Adipose tissue (tissue), 3 donors: ENCODE data around the gene OR56A5. TPM values are rescaled to one million over a fixed set of nuclear protein-coding genes. Genes with fewer than 3 reads are reported as not detected.
"Not testable (repeated sequence)": the region's sequence is repeated elsewhere in the genome, so short reads cannot be mapped to it uniquely, and the experiment has no call there.

Experiments used
- H3K27ac ChIP-seq: one replicate; pipeline ENCODE4 v1.5.1; 2013; ENCODE audit warnings: low read depth, low read length
- WGBS, 3 donors: extraction: QIAGEN DNeasy Blood & Tissue Kit; methylation state at CpG; one replicate each; pipeline ENCODE4 v1.1.7; 2013; 5-methylcytosine and 5-hydroxymethylcytosine counted together
- polyA plus RNA-seq, 3 donors: library from polyadenylated mRNA; stranded (reverse); fragments of 200-250 nt; gene quantifications; one replicate each; pipeline ENCODE4 v1.2.3, GENCODE V29; 2013
- donor health status: healthy with polysubstance abuse.
- donor health status: Bipolar disorder and iron deficiency.
- donor health status: healthy.

OR56A5 gene, protein sequence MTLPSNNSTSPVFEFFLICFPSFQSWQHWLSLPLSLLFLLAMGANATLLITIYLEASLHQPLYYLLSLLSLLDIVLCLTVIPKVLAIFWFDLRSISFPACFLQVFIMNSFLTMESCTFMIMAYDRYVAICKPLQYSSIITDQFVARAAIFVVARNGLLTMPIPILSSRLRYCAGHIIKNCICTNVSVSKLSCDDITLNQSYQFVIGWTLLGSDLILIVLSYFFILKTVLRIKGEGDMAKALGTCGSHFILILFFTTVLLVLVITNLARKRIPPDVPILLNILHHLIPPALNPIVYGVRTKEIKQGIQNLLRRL
- polyA plus RNA-seq = not detected

GRCh38 chr11:5968394-5968793 is at the start of gene OR56A5:
TSS of gene OR56A5 (minus strand) at chr11:5968494. CDS start at chr11:5968494, 0 bp downstream.
- no peak within 1 kb of the TSS for H3K27ac ChIP-seq

DNA sequence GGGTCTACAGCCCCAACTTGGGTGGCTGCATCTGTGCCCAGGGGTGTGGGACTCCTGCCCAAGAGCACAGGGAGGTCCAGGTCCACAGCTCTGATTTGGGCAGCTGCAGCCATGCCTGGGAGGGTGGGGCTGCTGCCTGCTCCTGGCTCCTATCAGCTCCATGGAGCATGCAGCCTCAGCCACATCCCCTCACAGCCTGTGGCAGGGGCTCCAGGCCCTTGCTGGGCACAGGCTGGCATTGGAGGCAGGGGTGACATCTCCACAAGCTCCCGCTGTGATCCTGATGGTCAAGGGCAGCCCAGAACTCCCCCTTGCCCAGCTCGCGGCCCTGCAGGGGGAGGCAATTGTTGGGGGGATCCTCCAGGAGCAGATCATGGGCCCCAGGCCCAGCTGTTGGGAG is 44.7 kb upstream of the OR56A5 start:
- WGBS, 3 donors = 80 to 94% (median 81%) methylated on average over 3 of the region's 3 CpGs
- no peak overlapping the region for H3K27ac ChIP-seq

- WGBS, 3 donors = 69 to 73% (median 69%) methylated on average over 4 of the region's 4 CpGs
Observed at GRCh38 chr11:6012035-6012668, 43.9 kb upstream of the OR56A5 start.

GRCh38 chr11:6006846-6007245 is 38.6 kb upstream of the OR56A5 start, which contains the start of gene OR56A4:
TSS of gene OR56A4 (minus strand) at chr11:6006946. CDS start at chr11:6002992, 3,954 bp downstream.
- H3K27ac ChIP-seq = no peak within 1 kb of the TSS

More at GRCh38 chr11:6012035-6012668, 43.9 kb upstream of the OR56A5 start:
- no peak overlapping the region for H3K27ac ChIP-seq

- no peak overlapping the region for H3K27ac ChIP-seq
Observed at GRCh38 chr11:6006395-6006794, 38.1 kb upstream of the OR56A5 start.

- 54 to 67% (median 62%) methylated on average over 7 of the region's 7 CpGs for WGBS, 3 donors
Observed at GRCh38 chr11:6002202-6002699, 34.0 kb upstream of the OR56A5 start.

DNA sequence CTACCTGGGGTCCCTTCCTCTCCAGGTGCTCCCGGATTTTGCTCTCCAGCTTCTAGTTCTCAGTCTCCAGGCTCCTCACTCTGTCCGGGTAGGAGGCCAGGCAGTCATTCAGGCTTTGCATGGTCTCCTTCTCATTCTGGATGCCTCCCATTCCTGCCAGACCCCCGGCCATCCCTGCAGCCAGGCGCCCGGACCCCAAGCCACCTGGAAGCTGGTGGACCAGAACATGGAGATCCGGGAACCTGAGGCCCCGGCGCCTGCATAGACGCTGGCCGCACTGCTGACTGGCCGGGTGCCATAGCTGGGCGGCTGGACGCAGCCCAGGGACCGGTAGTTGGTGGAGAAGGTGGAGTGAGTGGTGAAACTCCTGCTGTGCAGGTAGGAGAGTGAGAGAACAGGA is 26.5 kb upstream of the OR56A5 start:
- 86 to 88% (median 87%) methylated on average over 14 of the region's 14 CpGs for WGBS, 3 donors
- no peak overlapping the region for H3K27ac ChIP-seq

More at GRCh38 chr11:6002202-6002699, 34.0 kb upstream of the OR56A5 start:
- no peak overlapping the region for H3K27ac ChIP-seq

DNA sequence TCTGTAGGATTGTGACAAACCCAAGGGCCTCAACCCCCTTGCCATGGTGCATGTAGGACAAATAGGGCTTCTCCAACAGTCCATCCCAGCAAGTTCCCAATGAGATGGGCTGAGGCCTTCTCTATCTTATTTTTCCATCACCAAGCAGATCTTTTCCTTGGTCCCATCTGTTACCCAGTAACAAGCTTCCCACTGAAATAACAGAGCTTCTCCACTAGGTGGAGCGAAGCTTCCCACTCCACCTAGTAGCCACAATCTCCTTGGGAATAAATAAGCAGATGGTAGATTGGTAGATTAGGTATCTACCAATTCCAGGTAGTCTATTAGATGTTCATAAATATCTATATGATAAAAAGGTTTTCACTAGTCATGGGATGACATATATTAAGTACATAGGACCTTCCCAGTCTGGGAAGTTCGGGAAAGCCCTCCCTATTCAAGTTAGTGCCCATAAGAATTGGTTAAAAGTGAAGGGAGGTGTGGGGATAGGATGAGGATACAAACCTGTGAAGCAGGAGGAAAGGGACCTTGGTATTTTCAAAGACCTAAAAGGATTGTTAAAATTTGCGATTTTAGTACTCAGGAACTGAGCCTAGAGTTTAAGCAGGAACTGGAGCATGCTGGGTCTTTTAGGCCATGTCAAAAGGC is 24.4 kb upstream of the OR56A5 start:
- WGBS, 3 donors = 61 to 67% (median 63%) methylated on average over 3 of the region's 3 CpGs

DNA sequence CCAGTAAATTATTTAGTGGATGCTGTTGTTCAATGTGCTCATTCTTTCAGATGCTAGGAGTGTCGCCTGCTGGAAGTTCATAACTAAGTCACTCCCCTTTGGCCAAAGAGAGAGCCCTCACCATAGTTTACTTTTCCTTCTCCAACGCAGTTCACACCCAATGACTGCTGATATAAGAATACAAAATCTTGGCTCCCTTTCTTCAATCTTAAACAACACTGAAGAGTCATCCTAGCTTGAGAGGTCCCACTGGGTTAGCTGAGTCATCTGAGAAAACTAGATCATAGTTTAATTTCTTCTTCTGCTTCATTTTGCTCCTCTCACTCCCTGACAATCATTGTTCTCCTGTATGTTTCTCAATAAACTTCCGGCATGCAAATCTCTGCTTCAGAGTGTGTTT is 23.9 kb upstream of the OR56A5 start:
- no peak overlapping the region for H3K27ac ChIP-seq
- WGBS, 3 donors = 62 to 78% (median 70%) methylated on average over 3 of the region's 3 CpGs

More for the DNA sequence above, 24.4 kb upstream of the OR56A5 start:
- H3K27ac ChIP-seq = no peak overlapping the region

DNA sequence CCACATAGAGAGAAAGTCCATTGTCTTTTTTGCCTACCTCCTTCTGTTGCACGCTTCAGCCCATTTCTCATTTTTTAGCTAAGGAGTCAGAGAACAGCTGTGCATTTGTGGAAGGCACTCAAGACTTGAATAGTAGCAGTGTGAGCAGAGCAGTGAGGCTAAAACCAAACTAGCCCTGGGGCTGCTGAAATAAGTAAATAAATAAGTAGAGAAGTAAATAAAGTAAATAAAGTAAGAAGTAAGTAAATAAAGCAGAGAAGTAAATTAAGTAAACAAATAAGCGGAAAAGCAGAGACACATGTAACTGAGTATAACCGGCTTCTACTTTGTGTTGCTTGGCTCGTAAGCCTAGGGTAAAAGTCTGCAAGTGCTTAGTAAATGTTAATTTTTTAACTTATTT is 20.9 kb upstream of the OR56A5 start:
- H3K27ac ChIP-seq = no peak overlapping the region
- 72 to 85% (median 79%) methylated on average over 4 of the region's 4 CpGs for WGBS, 3 donors

DNA sequence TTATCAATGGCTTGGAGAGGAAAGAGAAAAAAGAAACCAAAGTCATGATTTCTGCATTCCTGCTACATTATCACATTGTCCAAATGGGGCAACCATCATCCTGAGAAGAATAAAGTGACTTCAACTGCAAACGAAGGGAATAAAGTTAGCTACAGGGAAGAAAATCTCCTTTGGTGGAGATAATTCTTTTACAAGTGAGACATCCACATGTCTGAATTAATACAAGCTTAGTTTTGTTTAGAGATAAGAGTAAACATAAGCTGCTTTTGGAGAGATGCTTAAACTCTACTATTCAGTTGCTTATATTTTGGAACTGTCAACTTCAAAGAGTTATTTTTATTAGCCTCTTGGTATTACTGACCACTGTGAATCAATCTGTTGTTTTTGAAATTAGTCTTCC is 18.6 kb upstream of the OR56A5 start, which contains the start of gene OR52L1:
Gene OR52L1 (minus strand): TSS at position 101 of the 400 bp plus-strand sequence. CDS start 55 bp downstream, at position 46.
- WGBS, 3 donors = 45 to 64% (median 63%) methylated on average over 1 of the region's 1 CpG
- H3K27ac ChIP-seq = no peak within 1 kb of the TSS

DNA sequence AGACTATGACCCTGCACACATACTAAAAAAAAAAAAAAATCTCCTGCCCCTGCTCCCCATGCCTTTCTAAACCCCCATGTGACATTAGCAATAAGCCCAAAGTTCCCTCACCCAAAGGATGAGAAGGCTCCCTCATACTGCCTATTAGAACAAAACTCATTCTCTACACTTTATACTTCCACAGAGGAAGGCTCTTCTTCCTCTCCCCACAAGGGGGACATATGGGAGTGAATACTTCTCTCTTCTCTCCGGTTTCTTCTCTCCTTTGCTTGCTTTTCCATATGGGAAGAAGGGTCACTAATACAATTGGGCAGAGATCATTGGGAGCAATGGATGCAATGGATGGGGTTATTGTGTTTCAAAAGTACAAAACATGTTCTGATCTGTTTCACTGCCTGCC is 15.1 kb upstream of the OR56A5 start:
- 20 to 61% (median 50%) methylated on average over 1 of the region's 1 CpG for WGBS, 3 donors

GRCh38 chr11:5973530-5973929 is 5.2 kb upstream of the OR56A5 start:
- H3K27ac ChIP-seq = no peak overlapping the region
- WGBS, 3 donors = 36 to 77% (median 53%) methylated on average over 1 of the region's 1 CpG

More for the DNA sequence above, 15.1 kb upstream of the OR56A5 start:
- no peak overlapping the region for H3K27ac ChIP-seq

DNA sequence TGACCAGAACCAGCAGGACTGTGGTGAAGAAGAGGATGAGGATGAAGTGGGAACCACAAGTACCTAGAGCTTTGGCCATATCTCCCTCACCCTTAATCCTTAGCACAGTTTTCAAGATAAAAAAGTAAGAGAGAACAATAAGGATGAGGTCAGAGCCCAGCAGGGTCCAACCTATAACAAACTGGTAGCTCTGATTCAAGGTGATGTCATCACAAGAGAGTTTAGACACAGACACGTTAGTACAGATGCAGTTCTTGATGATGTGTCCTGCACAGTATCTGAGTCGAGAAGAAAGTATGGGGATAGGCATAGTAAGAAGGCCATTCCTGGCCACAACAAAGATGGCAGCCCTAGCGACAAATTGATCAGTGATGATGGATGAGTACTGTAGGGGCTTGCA is 586 bp downstream of the OR56A5 start:
- no peak overlapping the region for H3K27ac ChIP-seq
- 62 to 79% (median 64%) methylated on average over 3 of the region's 3 CpGs for WGBS, 3 donors

DNA sequence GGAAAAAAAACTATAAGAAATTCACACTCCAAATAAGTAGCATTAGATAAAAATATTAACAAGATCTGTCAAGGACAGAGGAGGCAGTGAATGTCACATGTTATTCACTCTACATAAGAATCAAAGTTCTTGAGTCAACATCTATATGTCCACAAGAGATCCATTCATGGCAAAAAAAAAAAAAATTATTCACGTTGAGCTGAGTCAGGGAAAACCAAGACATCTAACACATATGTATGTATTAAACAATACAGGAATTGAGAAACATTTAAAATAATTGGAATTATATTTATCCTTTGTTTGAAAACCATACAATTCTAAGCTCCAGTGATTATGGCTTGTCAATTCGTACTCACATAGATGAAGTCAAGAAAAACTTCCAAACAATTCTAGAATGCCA is 1.3 kb downstream of the OR56A5 start:
- 56 to 72% (median 67%) methylated on average over 2 of the region's 2 CpGs for WGBS, 3 donors

GRCh38 chr11:5960704-5961320 is 7.5 kb downstream of the OR56A5 start:
- 86 to 95% (median 94%) methylated on average over 33 to 40 of the region's 40 CpGs for WGBS, 3 donors
- not testable (repeated sequence) for H3K27ac ChIP-seq

More for the DNA sequence above, 1.3 kb downstream of the OR56A5 start:
- H3K27ac ChIP-seq = no peak overlapping the region

DNA sequence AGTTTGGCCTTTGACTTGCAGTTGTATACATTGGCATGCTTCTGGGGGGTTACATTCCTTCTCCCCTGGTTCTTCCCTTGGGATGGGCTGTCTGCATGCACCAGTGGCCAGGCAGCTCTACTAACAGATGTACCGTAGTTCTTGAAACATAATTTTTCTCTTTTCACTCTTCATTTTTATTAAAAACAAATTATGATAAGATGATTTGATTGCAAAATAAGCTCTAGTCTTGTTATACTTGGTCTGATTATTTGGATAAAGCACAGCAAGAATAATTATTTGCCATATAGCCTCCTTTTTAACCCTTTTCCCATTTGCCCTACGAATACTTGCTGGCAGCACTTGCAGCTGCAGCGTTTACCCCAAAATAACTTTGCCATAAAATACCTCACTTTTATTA is 12.7 kb downstream of the OR56A5 start:
- 85 to 90% (median 89%) methylated on average over 3 of the region's 3 CpGs for WGBS, 3 donors
- no peak overlapping the region for H3K27ac ChIP-seq

- WGBS, 3 donors = 60 to 85% (median 81%) methylated on average over 3 of the region's 3 CpGs
- H3K27ac ChIP-seq = no peak within 1 kb of the TSS
Observed at GRCh38 chr11:5941951-5942350, 26.3 kb downstream of the OR56A5 start, which contains the start of gene OR56A3. TSS of gene OR56A3 (plus strand) at chr11:5942251. CDS start at chr11:5947347, 5,096 bp downstream.

- 96 to 98% (median 98%) methylated on average over 2 of the region's 2 CpGs for WGBS, 3 donors
- no peak overlapping the region for H3K27ac ChIP-seq
Observed at GRCh38 chr11:5940748-5941147, 27.5 kb downstream of the OR56A5 start.
